ENCODE data around the gene RNF208.
"Not testable (repeated sequence)": the region's sequence is repeated elsewhere in the genome, so short reads cannot be mapped to it uniquely, and the experiment has no call there.

The RNF208 gene

GRCh38 chr9:137240318-137240840 is 18.3 kb upstream of the RNF208 start:
- peak in 1 of 2 donors; percentile 33 for DNase-seq (ENCODE audit: low read depth in 2 of 2, low spot score in 1 of 2)

- DNase-seq (ENCODE audit: low read depth in 2 of 2, low spot score in 1 of 2) = not testable (repeated sequence)
Measured at GRCh38 chr9:137239541-137240200, 17.6 kb upstream of the RNF208 start.

GRCh38 chr9:137237759-137238726 is 16.0 kb upstream of the RNF208 start:
- no peak for DNase-seq (ENCODE audit: low read depth in 2 of 2, low spot score in 1 of 2)

GRCh38 chr9:137236936-137237421 is 14.9 kb upstream of the RNF208 start:
- no peak for DNase-seq (ENCODE audit: low read depth in 2 of 2, low spot score in 1 of 2)

- peak; percentile 70 to 85 for DNase-seq (ENCODE audit: low read depth in 2 of 2, low spot score in 1 of 2)
Measured at GRCh38 chr9:137236238-137236935, 14.3 kb upstream of the RNF208 start.

GRCh38 chr9:137235424-137236237 is 13.6 kb upstream of the RNF208 start:
- DNase-seq (ENCODE audit: low read depth in 2 of 2, low spot score in 1 of 2) = no peak

GRCh38 chr9:137234758-137235423 is 12.9 kb upstream of the RNF208 start:
- DNase-seq (ENCODE audit: low read depth in 2 of 2, low spot score in 1 of 2) = no peak

- no peak for DNase-seq (ENCODE audit: low read depth in 2 of 2, low spot score in 1 of 2)
Measured at GRCh38 chr9:137234055-137234697, 12.1 kb upstream of the RNF208 start.

- no peak for DNase-seq (ENCODE audit: low read depth in 2 of 2, low spot score in 1 of 2)
Measured at GRCh38 chr9:137233143-137233980, 11.3 kb upstream of the RNF208 start.

GRCh38 chr9:137232510-137232909 is 10.5 kb upstream of the RNF208 start:
- DNase-seq (ENCODE audit: low read depth in 2 of 2, low spot score in 1 of 2) = no peak

- no peak for DNase-seq (ENCODE audit: low read depth in 2 of 2, low spot score in 1 of 2)
Measured at GRCh38 chr9:137232101-137232500, 10.1 kb upstream of the RNF208 start.

- DNase-seq (ENCODE audit: low read depth in 2 of 2, low spot score in 1 of 2) = no peak
Measured at GRCh38 chr9:137231372-137232039, 9.5 kb upstream of the RNF208 start.

GRCh38 chr9:137230705-137231371 is 8.8 kb upstream of the RNF208 start, which contains the start of gene SLC34A3:
SLC34A3 (plus strand) TSS chr9:137230901; CDS start chr9:137231703, 802 bp downstream.
- no peak for DNase-seq (ENCODE audit: low read depth in 2 of 2, low spot score in 1 of 2)

- DNase-seq (ENCODE audit: low read depth in 2 of 2, low spot score in 1 of 2) = no peak
Measured at GRCh38 chr9:137229903-137230704, 8.1 kb upstream of the RNF208 start.

GRCh38 chr9:137228968-137229896 is 7.2 kb upstream of the RNF208 start:
- no peak for DNase-seq (ENCODE audit: low read depth in 2 of 2, low spot score in 1 of 2)
